IMR-90 (cell line): Measurements from ENCODE around the gene CDH12.

Experiments used
- BHLHE40 ChIP-seq: fragments of 150-350 bp; IDR thresholded peaks from 2 replicates; pipeline ENCODE4 v1.6.1; 2016; ENCODE audit warnings: mild to moderate bottlenecking, low read depth, low read length
- FOS ChIP-seq: fragments of 150-350 bp; IDR thresholded peaks from 2 replicates; pipeline ENCODE4 v1.6.1; 2016; ENCODE audit warnings: low read depth, low read length
- MAFK ChIP-seq: IDR thresholded peaks from 2 replicates; pipeline ENCODE4 v1.6.1; 2012; ENCODE audit warnings: low read depth, low read length, improper control_type of control experiment
- POLR2A ChIP-seq: IDR thresholded peaks from 2 replicates; pipeline ENCODE4 v1.6.1; 2012; ENCODE audit warnings: mild to moderate bottlenecking, low read depth, low read length
- RCOR1 ChIP-seq: IDR thresholded peaks from 2 replicates; pipeline ENCODE4 v1.6.1; 2012; ENCODE audit warnings: mild to moderate bottlenecking, low read length, improper control_type of control experiment; ENCODE audit not compliant: insufficient replicate concordance
- RFX5 ChIP-seq: IDR thresholded peaks from 2 replicates; pipeline ENCODE4 v1.8.0; 2012; ENCODE audit warnings: low read depth, mild to moderate bottlenecking, low read length, moderate library complexity
- TF ChIP-seq, protein P1 (sequence below): conservative IDR thresholded peaks from 2 replicates; pipeline ENCODE4 v1.5.1; 2012; ENCODE audit warnings: mild to moderate bottlenecking, low read depth, low read length, improper control_type of control experiment
- TF ChIP-seq, protein P2 (sequence below): fragments of 150-350 bp; IDR thresholded peaks from 2 replicates; pipeline ENCODE4 v1.6.1; 2017; ENCODE audit warnings: mild to moderate bottlenecking, antibody characterized with exemption, low read length, low read depth

DNA sequence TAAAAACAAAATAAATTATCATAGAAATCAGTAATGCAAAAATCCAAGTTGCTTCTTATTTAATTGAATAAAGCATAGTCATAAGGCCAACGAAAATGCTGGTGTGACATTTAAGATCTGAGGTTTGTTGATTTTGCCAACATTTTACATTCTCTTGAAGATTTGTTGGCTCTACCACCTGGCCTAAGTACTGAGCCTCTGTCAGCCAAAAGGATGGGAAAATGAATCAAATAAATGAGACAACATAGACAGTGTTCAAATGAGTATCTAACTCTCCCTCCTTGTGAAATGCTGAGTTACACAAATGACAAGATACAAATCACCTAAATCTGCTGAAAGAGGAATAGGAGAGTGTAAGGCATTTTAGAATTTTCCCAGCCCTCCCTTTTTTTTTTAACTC lies 575.0 kb downstream of the CDH12 start:
- TF ChIP-seq POLR2A: no peak
- TF ChIP-seq, protein P1, sequence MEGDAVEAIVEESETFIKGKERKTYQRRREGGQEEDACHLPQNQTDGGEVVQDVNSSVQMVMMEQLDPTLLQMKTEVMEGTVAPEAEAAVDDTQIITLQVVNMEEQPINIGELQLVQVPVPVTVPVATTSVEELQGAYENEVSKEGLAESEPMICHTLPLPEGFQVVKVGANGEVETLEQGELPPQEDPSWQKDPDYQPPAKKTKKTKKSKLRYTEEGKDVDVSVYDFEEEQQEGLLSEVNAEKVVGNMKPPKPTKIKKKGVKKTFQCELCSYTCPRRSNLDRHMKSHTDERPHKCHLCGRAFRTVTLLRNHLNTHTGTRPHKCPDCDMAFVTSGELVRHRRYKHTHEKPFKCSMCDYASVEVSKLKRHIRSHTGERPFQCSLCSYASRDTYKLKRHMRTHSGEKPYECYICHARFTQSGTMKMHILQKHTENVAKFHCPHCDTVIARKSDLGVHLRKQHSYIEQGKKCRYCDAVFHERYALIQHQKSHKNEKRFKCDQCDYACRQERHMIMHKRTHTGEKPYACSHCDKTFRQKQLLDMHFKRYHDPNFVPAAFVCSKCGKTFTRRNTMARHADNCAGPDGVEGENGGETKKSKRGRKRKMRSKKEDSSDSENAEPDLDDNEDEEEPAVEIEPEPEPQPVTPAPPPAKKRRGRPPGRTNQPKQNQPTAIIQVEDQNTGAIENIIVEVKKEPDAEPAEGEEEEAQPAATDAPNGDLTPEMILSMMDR: no peak
- TF ChIP-seq FOS: no peak
- TF ChIP-seq MAFK: no peak
- no peak for TF ChIP-seq BHLHE40
- no peak for TF ChIP-seq RCOR1
- TF ChIP-seq, protein P2, sequence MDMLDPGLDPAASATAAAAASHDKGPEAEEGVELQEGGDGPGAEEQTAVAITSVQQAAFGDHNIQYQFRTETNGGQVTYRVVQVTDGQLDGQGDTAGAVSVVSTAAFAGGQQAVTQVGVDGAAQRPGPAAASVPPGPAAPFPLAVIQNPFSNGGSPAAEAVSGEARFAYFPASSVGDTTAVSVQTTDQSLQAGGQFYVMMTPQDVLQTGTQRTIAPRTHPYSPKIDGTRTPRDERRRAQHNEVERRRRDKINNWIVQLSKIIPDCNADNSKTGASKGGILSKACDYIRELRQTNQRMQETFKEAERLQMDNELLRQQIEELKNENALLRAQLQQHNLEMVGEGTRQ: no peak
- no peak for TF ChIP-seq RFX5
